Measurements from ENCODE around the gene VWCE. TPM values are rescaled to one million over a fixed set of nuclear protein-coding genes. Genes with fewer than 3 reads are reported as not detected.

Gene VWCE
- total RNA-seq, 8 experiments from 2014 or later: 2.1 to 7.2 (median 3.6) TPM

Other genes starting within 250 kb of the VWCE start
- gene CD5, start 192.8 kb downstream of the VWCE start, total RNA-seq: 1 to 10 TPM in 1 of 8 experiments, under 1 TPM in 6, not detected in 1; 0.05 to 1.1 (median 0.13) TPM
- 10 to 100 TPM in 5 of 8 experiments, 1 to 10 TPM in 3; 6.8 to 13.9 (median 11.0) TPM for gene VPS37C, start 133.9 kb downstream of the VWCE start, total RNA-seq
- gene PGA3, start 91.8 kb downstream of the VWCE start, total RNA-seq: 1 to 10 TPM in 4 of 8 experiments, under 1 TPM in 2, not detected in 2; 0.49 to 4.5 (median 1.4) TPM
- gene PGA4, start 73.0 kb downstream of the VWCE start, total RNA-seq: 1 to 10 TPM in 1 of 8 experiments, under 1 TPM in 6, not detected in 1; 0.11 to 1.5 (median 0.35) TPM
- gene PGA5, start 54.1 kb downstream of the VWCE start, total RNA-seq: 1 to 10 TPM in 1 of 8 experiments, under 1 TPM in 3, not detected in 4; 0.22 to 1.1 (median 0.93) TPM
- 100 to 1,000 TPM; 144 to 240 (median 190) TPM for gene DDB1, start 37.8 kb upstream of the VWCE start, total RNA-seq
- gene TKFC, start 37.9 kb upstream of the VWCE start, total RNA-seq: 10 to 100 TPM; 11.1 to 84.6 (median 20.1) TPM
- 10 to 100 TPM in 6 of 8 experiments, 1 to 10 TPM in 2; 8.0 to 56.3 (median 16.8) TPM for gene CYB561A3, start 66.6 kb upstream of the VWCE start, total RNA-seq
- 10 to 100 TPM; 22.6 to 61.6 (median 39.0) TPM for gene TMEM138, start 67.1 kb upstream of the VWCE start, total RNA-seq
- gene TMEM216, start 97.3 kb upstream of the VWCE start, total RNA-seq: 10 to 100 TPM in 4 of 8 experiments, 1 to 10 TPM in 4; 5.8 to 17.5 (median 9.7) TPM
- gene CPSF7, start 134.7 kb upstream of the VWCE start, total RNA-seq: 10 to 100 TPM; 22.9 to 88.3 (median 49.2) TPM
- 10 to 100 TPM; 34.3 to 53.9 (median 47.2) TPM for gene SDHAF2, start 134.8 kb upstream of the VWCE start, total RNA-seq
- gene LRRC10B, start 213.4 kb upstream of the VWCE start, total RNA-seq: 10 to 100 TPM in 1 of 8 experiments, 1 to 10 TPM in 4, under 1 TPM in 2, not detected in 1; 0.10 to 10.4 (median 3.4) TPM